Activated naive CD8-positive, alpha-beta T cell treated with anti-CD3 and anti-CD28 coated beads, Interleukin-2, amount 10 ng/mL, durations not matched to agents 7 days and 5 days (primary cell): ENCODE results near the gene EML1. TPM values are rescaled to one million over a fixed set of nuclear protein-coding genes. Genes with fewer than 3 reads are reported as not detected.

ENCODE experiments used
- ATAC-seq: fragments of 150-1000 bp; cut with Tn5 transposase; one replicate; pipeline ENCODE4 v1.10.0; 2021; ENCODE audit warnings: low read depth, moderate library complexity
- POLR2A ChIA-PET: fragments of 350-600 bp; sonication (Branson Sonifier 250); formaldehyde crosslinking; loops from one replicate; lab custom pipeline; 2021; ENCODE audit warnings: antibody characterized with exemption; lab: Charles Lee
- DNase-seq: peaks from one replicate; pipeline ENCODE4 v3.0.0; 2021
- H3K27ac Mint-ChIP-seq: one replicate; pipeline ENCODE4 v1.8.0; 2022; ENCODE audit warnings: mild to moderate bottlenecking, mixed read lengths
- H3K27me3 Mint-ChIP-seq: one replicate; pipeline ENCODE4 v1.8.0; 2022; ENCODE audit warnings: mild to moderate bottlenecking, moderate library complexity, mixed read lengths
- H3K36me3 Mint-ChIP-seq: one replicate; pipeline ENCODE4 v1.8.0; 2021; ENCODE audit warnings: mild to moderate bottlenecking, mixed read lengths
- H3K4me1 Mint-ChIP-seq: one replicate; pipeline ENCODE4 v1.8.0; 2021; ENCODE audit warnings: mixed read lengths
- H3K4me3 Mint-ChIP-seq: one replicate; pipeline ENCODE4 v1.8.0; 2022; ENCODE audit warnings: mild to moderate bottlenecking, moderate library complexity, mixed read lengths
- H3K9me3 Mint-ChIP-seq: one replicate; pipeline ENCODE4 v1.8.0; 2021; ENCODE audit warnings: mixed read lengths
- total RNA-seq, 2 experiments: library from RNA; stranded (reverse); gene quantifications; one replicate each; pipeline ENCODE4 v1.2.3, GENCODE V29; 2021

EML1 gene
- total RNA-seq, 2 experiments from 2014 or later = 0.69 TPM; not detected in 1

DNA sequence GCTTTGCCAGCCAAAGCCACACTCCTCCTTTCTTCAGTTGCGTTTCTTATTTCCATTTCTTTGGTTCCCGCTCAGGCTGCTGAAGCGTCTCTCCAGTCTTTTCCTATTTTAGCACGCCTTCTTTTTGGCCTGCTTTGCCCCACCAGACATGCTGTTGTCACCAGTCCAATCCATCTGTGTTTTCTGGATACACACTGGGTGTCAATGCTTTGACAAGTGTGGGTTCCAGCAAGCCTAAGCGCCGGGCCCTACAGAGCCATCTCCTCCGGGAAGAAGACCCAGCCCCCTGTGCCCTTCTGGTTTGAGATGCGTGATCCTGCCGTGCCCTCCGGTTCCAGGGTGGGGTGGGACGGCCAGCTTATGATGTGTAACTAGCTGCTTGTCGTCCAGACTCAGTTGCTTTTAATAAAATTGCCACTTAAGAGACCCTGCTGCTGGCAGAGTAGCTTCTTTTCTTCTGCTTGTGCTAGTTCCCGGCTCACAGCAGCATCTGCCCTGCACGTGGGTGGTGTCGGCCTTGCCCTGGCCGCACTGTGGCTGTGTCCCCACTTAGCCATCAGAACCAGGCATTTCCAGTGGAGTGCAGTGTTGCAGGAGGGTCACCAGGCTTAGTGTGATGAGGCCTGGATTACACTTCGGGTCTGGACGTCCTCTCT is 29.7 kb downstream of the EML1 start:
- ATAC-seq = no peak
- peaks cover 54% of the 10 kb centered on the region for H3K27me3 Mint-ChIP-seq

DNA sequence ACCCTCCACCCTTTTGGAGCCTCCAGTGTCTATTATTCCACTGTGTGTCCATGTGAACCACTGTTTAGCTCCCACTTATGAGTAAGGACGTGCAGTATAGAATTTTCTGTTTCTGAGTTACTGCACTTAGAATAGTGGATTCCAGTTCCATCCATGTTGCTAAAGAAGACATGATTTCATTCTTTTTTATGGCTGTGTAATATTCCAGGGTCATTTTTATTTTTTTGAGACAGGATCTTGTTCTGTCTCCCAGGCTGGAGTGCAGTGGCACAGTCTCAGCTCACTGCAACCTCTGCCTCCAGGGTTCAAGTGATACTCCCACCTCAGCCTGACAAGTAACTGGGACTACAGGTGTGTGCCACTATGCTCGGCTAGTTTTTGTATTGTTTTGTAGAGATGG is 31.6 kb downstream of the EML1 start:
- Mint-ChIP-seq H3K36me3 (no peaks in the 10 kb centered on the region), H3K4me1 (peaks cover 7% of the 10 kb centered on the region), H3K27ac (no peak overlapping the region), H3K4me3 (no peak overlapping the region), H3K9me3 (no peaks in the 10 kb centered on the region), H3K27me3 (peaks cover 51% of the 10 kb centered on the region)
- POLR2A ChIA-PET = no interaction called here
- no peak for DNase-seq
- no peak for ATAC-seq

More for the DNA sequence above, 29.7 kb downstream of the EML1 start:
- POLR2A ChIA-PET = no interaction called here
- DNase-seq = no peak
- no peak overlapping the region for H3K4me3 Mint-ChIP-seq
- no peaks in the 10 kb centered on the region for H3K36me3 Mint-ChIP-seq
- no peaks in the 10 kb centered on the region for H3K9me3 Mint-ChIP-seq
- H3K27ac Mint-ChIP-seq = no peak overlapping the region
- peaks cover 12% of the 10 kb centered on the region for H3K4me1 Mint-ChIP-seq

DNA sequence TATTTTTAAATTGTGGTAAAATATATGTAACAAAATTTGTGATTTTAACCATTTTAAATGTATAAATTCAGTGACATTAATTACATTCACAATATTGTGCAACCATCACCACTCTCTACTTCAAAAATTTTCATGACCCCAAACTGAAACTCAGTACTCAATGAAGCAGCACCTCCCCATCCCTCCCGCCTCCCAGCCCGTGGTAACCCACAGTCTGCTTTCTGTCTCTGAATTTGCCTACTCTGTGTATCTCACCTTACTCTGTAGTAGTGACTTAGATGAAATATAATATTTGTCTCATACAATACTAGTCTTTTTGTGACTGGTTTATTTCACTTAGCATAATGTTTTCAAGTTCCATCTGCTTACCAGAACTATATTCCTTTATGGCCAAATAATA is 36.2 kb downstream of the EML1 start:
- DNase-seq (no peak), ATAC-seq (no peak)
- H3K36me3 Mint-ChIP-seq = no peaks in the 10 kb centered on the region
- no peaks in the 10 kb centered on the region for H3K4me1 Mint-ChIP-seq
- H3K9me3 Mint-ChIP-seq = no peaks in the 10 kb centered on the region
- H3K27me3 Mint-ChIP-seq = peaks cover 56% of the 10 kb centered on the region
- H3K4me3 Mint-ChIP-seq = no peak overlapping the region
- POLR2A ChIA-PET = no interaction called here
- H3K27ac Mint-ChIP-seq = no peak overlapping the region

DNA sequence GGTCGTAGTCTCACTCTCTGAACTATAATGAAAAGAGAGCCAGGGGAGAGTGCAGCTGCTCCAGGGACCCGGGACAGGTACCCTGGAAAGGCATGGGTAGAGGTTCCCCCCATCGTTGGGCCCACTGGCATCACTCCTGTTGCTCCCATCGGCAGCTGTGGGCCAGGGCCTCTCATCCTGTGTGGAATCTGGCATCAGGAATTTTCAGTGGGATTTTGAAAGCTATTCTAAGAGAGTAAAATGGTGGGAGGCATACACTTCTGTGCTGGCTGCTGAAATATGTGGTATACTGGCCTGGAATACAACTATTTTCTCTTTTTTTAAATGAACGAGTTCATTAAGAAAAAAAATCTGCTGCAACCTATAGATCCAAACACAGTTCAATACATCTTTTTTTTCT is 38.1 kb downstream of the EML1 start:
- H3K27me3 Mint-ChIP-seq = peaks cover 70% of the 10 kb centered on the region
- no peak overlapping the region for H3K27ac Mint-ChIP-seq
- no peak for DNase-seq
- H3K9me3 Mint-ChIP-seq = no peaks in the 10 kb centered on the region
- POLR2A ChIA-PET = no interaction called here
- H3K4me3 Mint-ChIP-seq = no peak overlapping the region
- H3K4me1 Mint-ChIP-seq = no peaks in the 10 kb centered on the region
- no peaks in the 10 kb centered on the region for H3K36me3 Mint-ChIP-seq
- ATAC-seq = no peak

DNA sequence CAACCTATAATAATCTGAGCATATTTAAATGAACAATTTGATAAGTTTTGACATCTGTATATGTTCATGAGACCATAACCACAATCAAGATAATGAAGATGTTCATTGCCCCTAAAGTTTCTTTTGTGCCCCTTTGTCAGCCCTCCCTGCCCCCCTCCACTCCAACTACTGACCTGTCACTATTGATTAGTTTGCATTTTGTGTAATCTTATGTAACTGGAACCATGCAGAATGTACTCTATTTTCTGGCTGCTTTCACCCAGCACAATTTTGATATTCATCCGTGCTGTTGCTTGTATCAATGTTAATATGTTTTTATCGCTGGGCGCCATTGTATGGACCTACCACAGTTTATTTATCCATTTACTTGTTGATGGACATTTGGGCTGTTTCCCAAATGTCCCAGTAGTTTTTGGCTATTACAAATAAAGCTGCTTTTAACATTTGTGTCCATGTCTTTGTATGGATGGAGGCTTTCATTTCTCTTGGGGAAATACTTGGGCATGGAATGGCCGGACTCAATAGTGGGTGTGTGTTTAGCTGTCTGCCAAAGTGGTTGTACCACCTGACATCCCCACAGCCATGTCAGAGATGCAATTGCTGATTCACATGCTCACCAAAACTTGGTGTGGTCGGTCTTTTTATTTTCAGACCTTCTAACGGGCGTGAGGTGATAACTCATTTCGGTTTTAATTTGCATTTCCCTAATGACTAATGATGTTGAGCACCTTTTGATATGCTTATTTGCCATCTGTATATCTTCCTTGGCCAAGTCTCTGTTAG is 38.9 kb downstream of the EML1 start:
- no peaks in the 10 kb centered on the region for H3K9me3 Mint-ChIP-seq

DNA sequence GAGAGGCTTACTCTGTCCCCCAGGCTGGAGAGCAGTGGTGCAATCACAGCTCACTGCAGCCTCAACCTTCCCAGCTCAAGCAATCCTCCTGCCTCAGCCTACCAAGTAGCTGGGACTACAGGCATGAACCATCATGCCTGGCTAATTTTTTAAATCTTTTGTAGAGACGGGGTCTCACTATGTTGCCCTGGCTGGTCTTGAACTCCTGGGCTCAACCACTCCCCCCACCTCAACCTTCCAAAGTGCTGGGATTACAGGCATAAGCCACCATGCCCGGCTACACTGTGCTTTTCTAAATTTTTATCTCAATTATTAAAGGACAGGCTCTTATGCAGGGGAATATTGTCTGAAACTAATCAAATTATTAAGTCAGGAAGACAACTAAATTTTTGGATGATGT is 44.6 kb downstream of the EML1 start:
- Mint-ChIP-seq H3K9me3 (no peaks in the 10 kb centered on the region), H3K36me3 (no peaks in the 10 kb centered on the region), H3K27me3 (peaks cover 70% of the 10 kb centered on the region), H3K27ac (no peak overlapping the region), H3K4me3 (no peak overlapping the region), H3K4me1 (no peaks in the 10 kb centered on the region)
- no peak for DNase-seq
- ATAC-seq = no peak
- POLR2A ChIA-PET = interaction anchor here (0.5 kb wide), 1 partner anchor 372 kb away, joined by 3 read pairs; no protein-coding TSS in a partner anchor

More for the DNA sequence above, 38.9 kb downstream of the EML1 start:
- DNase-seq = no peak
- H3K4me1 Mint-ChIP-seq = no peaks in the 10 kb centered on the region
- no peak overlapping the region for H3K27ac Mint-ChIP-seq
- H3K4me3 Mint-ChIP-seq = no peak overlapping the region
- no peak for ATAC-seq
- no peaks in the 10 kb centered on the region for H3K36me3 Mint-ChIP-seq
- POLR2A ChIA-PET = no interaction called here
- peaks cover 75% of the 10 kb centered on the region for H3K27me3 Mint-ChIP-seq

DNA sequence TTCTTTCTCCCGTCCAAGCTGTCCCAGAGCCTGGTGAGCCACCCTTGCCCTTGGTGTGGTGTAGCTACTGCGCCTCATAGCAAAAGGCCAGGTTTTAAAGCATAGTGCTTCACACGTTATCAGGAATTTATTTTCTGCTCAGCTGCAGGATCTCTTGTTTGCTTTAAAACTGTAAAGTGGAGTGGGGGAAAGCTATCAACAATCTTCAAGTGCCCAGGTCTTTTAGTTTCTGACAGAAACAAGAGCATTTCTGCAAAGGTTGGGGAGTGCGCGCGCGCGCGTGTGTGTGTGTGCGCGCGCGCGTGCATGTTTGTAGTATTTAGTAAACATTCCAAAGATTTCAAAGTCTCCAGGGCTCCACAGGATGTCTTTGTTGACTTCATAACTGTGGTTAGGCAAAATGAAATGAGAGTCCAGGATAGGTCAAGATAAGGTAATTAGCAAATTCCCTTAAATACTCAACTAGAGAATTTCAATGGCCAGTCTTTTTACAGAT is 45.5 kb downstream of the EML1 start:
- ATAC-seq (no peak), DNase-seq (no peak)
- H3K27me3 Mint-ChIP-seq = peaks cover 64% of the 10 kb centered on the region
- no peaks in the 10 kb centered on the region for H3K4me1 Mint-ChIP-seq
- no peaks in the 10 kb centered on the region for H3K36me3 Mint-ChIP-seq
- POLR2A ChIA-PET = interaction anchor here (0.5 kb wide), 1 partner anchor 371 kb away, joined by 3 read pairs; no protein-coding TSS in a partner anchor
- no peak overlapping the region for H3K27ac Mint-ChIP-seq
- H3K4me3 Mint-ChIP-seq = no peak overlapping the region
- H3K9me3 Mint-ChIP-seq = no peaks in the 10 kb centered on the region

DNA sequence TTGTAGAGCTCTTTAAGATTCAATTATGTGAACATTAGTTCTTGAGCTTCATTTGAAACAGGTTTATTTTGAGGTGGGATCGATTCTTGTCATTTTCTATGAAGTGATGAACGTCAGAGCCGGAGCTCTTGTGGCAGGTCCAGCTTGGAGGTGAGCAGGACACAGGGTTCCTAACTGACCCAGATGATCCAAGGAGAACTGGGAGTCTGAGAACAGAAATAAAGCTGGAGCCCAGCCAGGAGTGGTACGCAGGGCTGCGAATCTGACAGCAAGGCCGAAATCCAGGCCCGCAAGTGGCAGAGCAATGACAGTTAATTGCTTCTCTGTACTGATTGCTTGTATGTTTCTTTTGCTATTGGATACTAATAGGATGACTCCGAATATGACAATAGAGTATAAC is 46.5 kb downstream of the EML1 start:
- ATAC-seq (no peak), DNase-seq (no peak)
- Mint-ChIP-seq H3K9me3 (no peaks in the 10 kb centered on the region), H3K4me1 (no peaks in the 10 kb centered on the region), H3K36me3 (no peaks in the 10 kb centered on the region), H3K27ac (no peak overlapping the region), H3K27me3 (peaks cover 60% of the 10 kb centered on the region), H3K4me3 (no peak overlapping the region)
- POLR2A ChIA-PET = no interaction called here

DNA sequence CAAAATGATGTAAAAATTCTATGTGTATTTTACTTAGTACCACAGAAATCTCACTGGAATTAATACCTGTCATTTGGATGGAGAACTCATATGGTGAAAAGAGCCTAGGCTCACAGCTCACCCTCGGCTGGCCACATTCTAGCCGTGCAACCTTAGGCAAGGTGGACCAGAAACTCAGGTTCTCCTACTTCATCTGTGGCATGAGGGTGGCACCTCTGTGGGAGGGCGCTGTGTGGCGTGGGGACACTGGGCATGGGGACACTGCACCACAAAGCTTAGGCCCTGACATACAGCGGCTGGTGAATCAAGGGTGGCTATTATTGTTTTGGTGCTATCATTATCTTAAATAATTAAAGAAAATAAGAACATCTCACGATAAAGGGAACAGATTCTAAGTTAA is 47.1 kb downstream of the EML1 start:
- H3K27ac Mint-ChIP-seq = no peak overlapping the region
- no peaks in the 10 kb centered on the region for H3K9me3 Mint-ChIP-seq
- ATAC-seq (no peak), DNase-seq (no peak)
- H3K36me3 Mint-ChIP-seq = no peaks in the 10 kb centered on the region
- no peaks in the 10 kb centered on the region for H3K4me1 Mint-ChIP-seq
- H3K27me3 Mint-ChIP-seq = peaks cover 56% of the 10 kb centered on the region
- no peak overlapping the region for H3K4me3 Mint-ChIP-seq
- POLR2A ChIA-PET = no interaction called here

DNA sequence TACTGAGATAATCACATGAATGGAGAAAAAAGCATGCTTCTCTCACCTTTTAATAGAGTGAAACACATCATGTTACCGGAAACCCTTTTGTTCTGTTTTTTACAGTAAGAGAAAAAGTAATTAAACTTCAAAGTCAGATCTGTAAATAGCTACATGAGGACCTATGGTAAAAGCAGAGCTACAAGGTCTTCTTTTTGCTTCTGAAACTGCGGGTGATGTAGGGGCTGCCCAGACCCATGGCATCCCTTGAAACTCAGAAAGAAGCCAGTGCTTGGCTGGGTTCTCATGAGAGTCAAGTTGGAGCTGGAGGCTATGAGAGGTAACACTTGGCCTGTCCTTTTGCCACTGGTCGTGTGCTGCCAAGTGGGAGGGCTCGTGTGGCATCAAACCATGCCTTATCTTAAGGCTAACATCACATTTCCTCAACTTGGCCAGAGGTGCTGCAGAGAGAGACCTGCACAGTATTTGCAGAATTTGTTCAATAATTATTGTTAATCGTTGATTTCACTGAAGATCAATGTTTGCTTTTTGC is 47.6 kb downstream of the EML1 start:
- Mint-ChIP-seq H3K27me3 (peaks cover 52% of the 10 kb centered on the region), H3K9me3 (no peaks in the 10 kb centered on the region), H3K4me3 (no peak overlapping the region), H3K27ac (no peak overlapping the region), H3K4me1 (no peaks in the 10 kb centered on the region), H3K36me3 (no peaks in the 10 kb centered on the region)
- ATAC-seq = no peak
- POLR2A ChIA-PET = no interaction called here
- DNase-seq = no peak

DNA sequence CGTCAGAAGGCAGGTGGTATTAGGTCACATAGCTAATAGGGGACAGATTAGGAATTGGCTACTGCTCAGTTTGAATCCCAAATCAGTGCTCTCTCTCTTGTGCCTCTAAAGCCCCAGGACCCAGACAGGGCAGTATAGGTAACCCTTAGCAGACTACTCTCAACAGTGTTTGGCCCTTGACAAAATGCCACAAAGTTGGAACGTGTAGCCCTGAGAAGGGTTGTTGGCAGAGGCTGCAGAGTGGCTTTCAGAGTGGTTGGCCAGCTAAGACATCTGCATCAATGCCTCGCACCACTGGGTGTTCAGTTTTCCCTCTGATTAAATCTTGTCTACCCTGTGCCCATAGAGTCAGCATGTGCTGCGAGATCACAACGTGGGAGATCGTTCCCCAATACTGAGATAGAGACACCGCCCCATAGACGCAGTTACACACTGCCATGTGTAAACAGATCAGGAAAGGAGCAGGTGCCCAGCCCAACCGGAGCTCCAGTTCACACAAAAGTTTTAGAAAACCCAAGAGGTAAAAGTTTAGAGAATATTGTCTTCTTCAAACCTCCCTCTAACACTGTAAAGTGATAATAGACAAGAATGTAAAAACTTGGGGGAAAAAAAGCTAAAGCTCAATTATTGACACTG is 48.3 kb downstream of the EML1 start:
- H3K36me3 Mint-ChIP-seq = no peaks in the 10 kb centered on the region
- no peak overlapping the region for H3K4me3 Mint-ChIP-seq
- ATAC-seq = no peak
- POLR2A ChIA-PET = no interaction called here
- H3K27me3 Mint-ChIP-seq = peaks cover 46% of the 10 kb centered on the region
- no peak for DNase-seq
- H3K27ac Mint-ChIP-seq = no peak overlapping the region
- no peaks in the 10 kb centered on the region for H3K4me1 Mint-ChIP-seq
- no peaks in the 10 kb centered on the region for H3K9me3 Mint-ChIP-seq

DNA sequence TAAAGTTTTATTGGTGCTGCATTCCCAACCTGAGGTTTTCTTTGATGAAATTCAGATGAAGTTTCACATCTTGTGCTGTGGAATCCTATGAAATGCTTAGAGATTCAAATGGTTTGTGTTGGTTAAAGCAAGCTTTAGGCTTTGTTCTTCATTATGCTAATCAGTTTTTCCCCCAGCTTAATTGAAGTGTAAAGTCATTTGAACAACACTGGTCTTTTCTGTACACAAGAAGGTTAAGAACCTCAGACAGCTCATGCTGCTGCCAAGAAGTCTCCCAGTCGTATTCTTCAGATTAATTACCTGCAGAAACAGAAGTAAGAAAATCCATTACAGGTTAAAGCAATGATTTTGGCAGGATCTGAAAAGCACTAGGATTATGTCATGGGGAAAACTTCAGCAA is 48.9 kb downstream of the EML1 start:
- Mint-ChIP-seq H3K9me3 (peaks cover 2% of the 10 kb centered on the region), H3K4me3 (no peak overlapping the region), H3K4me1 (no peaks in the 10 kb centered on the region), H3K27ac (no peak overlapping the region), H3K36me3 (no peaks in the 10 kb centered on the region), H3K27me3 (peaks cover 44% of the 10 kb centered on the region)
- POLR2A ChIA-PET = no interaction called here
- ATAC-seq (no peak), DNase-seq (no peak)

DNA sequence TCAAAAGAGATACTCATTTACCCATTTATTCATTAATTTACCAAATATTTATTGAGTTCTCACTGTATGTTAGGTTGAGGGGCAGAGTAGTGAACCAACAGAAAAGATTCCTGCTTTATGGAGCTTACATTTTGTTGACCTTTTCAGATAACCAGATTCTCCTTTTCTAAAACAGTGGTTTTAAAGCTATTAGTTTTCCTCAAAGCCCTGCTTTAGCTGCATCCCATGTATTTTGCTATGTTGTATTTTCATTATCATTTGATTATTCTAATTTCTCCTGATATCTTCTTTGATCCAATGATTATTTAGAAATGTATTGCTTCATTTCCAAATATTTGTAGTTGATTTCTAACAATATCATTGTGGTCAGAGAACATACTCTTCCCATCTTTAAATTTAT is 53.6 kb downstream of the EML1 start:
- ATAC-seq = no peak
- H3K4me3 Mint-ChIP-seq = no peak overlapping the region
- no peak for DNase-seq
- POLR2A ChIA-PET = no interaction called here
- no peaks in the 10 kb centered on the region for H3K4me1 Mint-ChIP-seq
- peaks cover 4% of the 10 kb centered on the region for H3K9me3 Mint-ChIP-seq
- H3K27me3 Mint-ChIP-seq = peaks cover 37% of the 10 kb centered on the region
- no peak overlapping the region for H3K27ac Mint-ChIP-seq
- no peaks in the 10 kb centered on the region for H3K36me3 Mint-ChIP-seq
